ENCODE measurements around the gene GCNT1.

DNA sequence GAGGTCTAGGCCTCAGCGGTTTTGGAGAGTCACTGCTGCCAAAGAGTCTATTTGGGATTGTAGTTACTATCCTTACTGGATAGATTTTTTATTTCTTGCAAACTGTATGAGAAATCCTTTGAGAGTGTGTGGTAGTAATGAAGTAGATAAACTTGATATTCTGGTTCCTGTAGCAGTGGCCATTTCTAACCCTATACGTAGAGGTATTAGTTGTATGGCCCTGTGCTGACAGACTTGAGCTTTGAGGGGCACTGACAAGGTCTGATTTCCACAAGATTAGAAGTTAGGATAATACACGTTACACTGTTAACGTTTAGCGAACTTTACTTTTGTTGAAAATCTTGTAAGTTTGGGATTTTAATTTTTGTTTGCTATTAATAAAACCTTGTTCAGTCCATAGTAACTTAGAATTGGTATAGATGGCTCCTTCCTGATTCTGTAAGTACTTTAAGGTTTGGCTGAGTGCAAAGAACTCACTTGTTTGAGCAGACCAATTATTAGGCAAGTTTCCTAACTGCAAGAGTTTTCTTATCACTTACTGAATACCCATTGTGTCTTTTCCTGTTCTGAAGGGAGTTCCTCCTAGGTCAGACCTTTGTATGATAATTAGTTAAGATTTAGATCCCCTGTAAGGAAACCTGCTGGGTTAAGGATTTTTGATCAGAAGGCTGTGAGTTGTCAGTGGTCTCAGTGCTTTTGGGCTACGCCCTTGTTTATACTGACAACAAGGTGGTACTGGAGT, 31.4 kb downstream of the GCNT1 start:
- no peak for TF ChIP-seq RFX5 (IDR thresholded peaks at IDR 0.05; ENCODE audit: low read depth, low read length)
- TF ChIP-seq, protein P1, sequence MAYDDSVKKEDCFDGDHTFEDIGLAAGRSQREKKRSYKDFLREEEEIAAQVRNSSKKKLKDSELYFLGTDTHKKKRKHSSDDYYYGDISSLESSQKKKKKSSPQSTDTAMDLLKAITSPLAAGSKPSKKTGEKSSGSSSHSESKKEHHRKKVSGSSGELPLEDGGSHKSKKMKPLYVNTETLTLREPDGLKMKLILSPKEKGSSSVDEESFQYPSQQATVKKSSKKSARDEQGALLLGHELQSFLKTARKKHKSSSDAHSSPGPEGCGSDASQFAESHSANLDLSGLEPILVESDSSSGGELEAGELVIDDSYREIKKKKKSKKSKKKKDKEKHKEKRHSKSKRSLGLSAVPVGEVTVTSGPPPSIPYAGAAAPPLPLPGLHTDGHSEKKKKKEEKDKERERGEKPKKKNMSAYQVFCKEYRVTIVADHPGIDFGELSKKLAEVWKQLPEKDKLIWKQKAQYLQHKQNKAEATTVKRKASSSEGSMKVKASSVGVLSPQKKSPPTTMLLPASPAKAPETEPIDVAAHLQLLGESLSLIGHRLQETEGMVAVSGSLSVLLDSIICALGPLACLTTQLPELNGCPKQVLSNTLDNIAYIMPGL (CRISPR knock-in tag; IDR thresholded peaks at IDR 0.05; ENCODE audit: borderline replicate concordance in 1 of 2, low read depth in 1 of 2): no peak
- TF ChIP-seq FOSL2 (CRISPR knock-in tag; IDR thresholded peaks at IDR 0.05): no peak
- TF ChIP-seq NCOA2 (CRISPR knock-in tag; IDR thresholded peaks at IDR 0.05): no peak
- TF ChIP-seq POLR2A (IDR thresholded peaks at IDR 0.05; ENCODE audit: insufficient read depth in 1 of 2, low read depth in 2 of 2, low read length in 2 of 2): no peak
- no peak for TF ChIP-seq KLF16 (CRISPR knock-in tag; IDR thresholded peaks at IDR 0.05)
- TF ChIP-seq, protein P2, sequence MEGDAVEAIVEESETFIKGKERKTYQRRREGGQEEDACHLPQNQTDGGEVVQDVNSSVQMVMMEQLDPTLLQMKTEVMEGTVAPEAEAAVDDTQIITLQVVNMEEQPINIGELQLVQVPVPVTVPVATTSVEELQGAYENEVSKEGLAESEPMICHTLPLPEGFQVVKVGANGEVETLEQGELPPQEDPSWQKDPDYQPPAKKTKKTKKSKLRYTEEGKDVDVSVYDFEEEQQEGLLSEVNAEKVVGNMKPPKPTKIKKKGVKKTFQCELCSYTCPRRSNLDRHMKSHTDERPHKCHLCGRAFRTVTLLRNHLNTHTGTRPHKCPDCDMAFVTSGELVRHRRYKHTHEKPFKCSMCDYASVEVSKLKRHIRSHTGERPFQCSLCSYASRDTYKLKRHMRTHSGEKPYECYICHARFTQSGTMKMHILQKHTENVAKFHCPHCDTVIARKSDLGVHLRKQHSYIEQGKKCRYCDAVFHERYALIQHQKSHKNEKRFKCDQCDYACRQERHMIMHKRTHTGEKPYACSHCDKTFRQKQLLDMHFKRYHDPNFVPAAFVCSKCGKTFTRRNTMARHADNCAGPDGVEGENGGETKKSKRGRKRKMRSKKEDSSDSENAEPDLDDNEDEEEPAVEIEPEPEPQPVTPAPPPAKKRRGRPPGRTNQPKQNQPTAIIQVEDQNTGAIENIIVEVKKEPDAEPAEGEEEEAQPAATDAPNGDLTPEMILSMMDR (CRISPR knock-in tag; IDR thresholded peaks at IDR 0.05): no peak
- TF ChIP-seq BCL6 (CRISPR knock-in tag; IDR thresholded peaks at IDR 0.05): no peak
- no peak for TF ChIP-seq JUN (CRISPR knock-in tag; IDR thresholded peaks at IDR 0.05)
- no peak for TF ChIP-seq PLRG1 (conservative IDR thresholded peaks at IDR 0.05)
- TF ChIP-seq BRCA1 (CRISPR knock-in tag; IDR thresholded peaks at IDR 0.05): no peak
- no peak for TF ChIP-seq PITX1 (CRISPR knock-in tag; IDR thresholded peaks at IDR 0.05)
